HG03108 (cell line): ENCODE results near the gene CBX1.
"Not testable (repeated sequence)": the region's sequence is repeated elsewhere in the genome, so short reads cannot be mapped to it uniquely, and the experiment has no call there.

Experiments
- ATAC-seq: cut with Tn5 transposase; IDR thresholded peaks from one replicate; pipeline ENCODE4 v1.9.1; 2021; ENCODE audit warnings: moderate library complexity; ENCODE audit not compliant: unreplicated experiment

CBX1 gene

DNA sequence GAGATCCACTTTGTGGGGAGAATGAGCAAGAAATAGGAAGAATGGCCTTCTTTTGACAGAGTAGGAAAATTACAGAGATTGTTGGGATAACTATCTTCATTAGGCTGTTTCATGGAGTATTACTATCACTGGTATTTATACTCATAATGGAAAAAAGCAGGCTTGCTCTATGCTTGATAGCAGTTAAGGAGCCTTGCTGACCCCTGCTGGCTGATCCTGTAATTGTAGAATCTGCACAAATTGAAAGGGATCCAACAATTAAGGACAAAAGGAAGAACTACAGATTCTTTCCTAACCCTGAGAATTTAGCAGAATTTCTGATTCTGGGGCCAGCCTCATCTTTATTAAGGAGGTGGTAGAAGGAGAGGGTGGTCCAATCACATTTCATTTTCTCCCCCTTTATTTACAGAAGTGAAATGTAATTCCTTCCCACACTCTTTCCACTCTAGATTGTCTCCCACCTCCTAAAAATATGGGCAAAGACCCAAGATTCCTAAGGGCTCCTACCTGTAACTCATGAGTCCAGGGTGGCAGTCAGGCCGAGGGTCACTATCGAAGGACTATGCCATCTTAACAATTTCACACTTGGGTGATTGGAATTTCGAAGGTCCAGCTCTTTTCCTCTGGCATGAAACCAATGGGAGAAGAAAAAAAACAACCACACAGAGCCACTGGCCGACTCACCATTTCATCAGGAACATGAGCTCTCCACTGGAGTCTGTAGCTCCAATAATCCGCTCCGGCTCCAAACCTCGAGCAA, 26.8 kb downstream of the CBX1 start:
- ATAC-seq: no peak

DNA sequence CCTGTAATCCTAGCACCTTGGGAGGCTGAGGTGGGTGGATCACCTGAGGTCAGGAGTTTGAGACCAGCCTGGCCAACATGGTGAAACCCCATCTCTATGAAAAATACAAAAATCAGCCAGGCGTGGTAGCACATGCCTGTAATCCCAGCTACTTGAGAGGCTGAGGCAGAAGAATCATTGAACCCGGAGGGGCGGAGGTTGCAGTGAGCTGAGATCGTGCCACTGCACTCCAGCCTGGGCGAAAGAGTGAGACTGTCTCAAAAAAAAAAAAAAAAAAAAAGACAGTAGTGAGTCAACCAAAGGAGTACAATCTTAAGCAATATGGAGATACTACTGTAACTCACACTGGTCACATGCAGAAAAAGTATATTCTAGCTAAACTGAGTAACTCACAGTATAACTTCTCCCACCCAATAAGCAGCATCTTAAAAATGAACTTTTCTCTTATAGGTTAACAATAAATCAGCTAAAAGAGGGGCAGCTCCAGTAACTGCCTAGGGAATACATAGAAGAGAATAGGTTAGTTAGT, 27.6 kb downstream of the CBX1 start:
- ATAC-seq: not testable (repeated sequence)

GRCh38 chr17:48072811-48073210, 28.5 kb downstream of the CBX1 start:
- not testable (repeated sequence) for ATAC-seq

DNA sequence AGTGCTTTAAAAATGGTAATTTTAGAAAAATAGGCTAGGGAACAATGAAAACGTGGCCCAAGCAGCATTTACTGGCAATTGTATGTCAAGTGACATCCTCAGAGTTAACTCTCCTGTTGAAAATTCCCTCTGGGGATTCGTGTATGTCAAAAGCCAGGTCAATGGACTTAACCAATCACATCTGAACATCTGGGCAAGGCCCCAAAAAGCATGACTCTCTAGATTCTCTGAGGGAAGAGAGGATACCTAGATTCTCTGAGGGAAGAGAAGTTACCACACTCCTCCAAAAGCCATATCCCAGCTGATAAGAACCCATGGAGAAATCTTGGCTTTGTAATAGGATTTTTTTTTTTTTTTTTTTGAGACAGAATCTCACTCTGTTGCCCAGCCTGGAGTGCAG, 29.6 kb downstream of the CBX1 start:
- ATAC-seq: no peak

DNA sequence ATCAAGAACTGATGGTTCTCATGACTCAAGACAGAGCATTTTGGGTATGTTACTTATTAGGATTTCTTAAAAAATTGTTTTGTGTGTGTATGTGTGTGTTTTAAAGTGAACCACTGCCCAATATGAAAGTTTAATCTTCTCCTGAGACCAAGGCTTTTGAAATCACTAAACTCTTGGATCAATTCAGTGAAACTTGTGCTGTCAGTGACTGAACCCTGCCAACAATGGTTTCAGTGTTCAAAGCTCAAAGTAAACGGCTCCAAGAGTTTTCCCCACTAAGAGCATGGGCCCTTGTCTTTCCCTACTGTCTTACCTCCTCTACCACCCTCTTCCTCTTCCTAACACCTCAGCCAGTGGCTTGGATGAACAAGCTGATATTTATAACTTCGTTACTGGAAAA, 31.1 kb downstream of the CBX1 start:
- ATAC-seq: no peak

- no peak for ATAC-seq
These were observed 32.8 kb downstream of the CBX1 start for GRCh38 chr17:48068491-48068961.

DNA sequence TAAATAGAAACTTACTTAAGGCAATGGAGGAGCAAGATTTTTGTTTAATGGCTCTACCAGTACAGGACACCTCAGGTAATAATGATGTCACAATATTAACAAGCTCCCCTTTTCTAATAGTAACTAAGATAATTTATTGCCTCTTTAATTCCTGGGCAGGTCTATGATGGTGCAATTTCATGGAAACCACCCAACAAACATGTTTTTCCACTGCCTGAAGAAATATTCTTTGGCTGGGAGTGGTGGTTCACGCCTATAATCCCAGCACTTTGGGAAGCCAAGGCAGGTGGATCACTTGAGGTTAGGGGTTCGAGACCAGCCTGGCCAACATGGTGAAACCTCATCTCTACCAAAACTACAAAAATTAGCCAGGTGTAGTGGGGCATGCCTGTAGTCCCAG, 33.5 kb downstream of the CBX1 start:
- not testable (repeated sequence) for ATAC-seq

DNA sequence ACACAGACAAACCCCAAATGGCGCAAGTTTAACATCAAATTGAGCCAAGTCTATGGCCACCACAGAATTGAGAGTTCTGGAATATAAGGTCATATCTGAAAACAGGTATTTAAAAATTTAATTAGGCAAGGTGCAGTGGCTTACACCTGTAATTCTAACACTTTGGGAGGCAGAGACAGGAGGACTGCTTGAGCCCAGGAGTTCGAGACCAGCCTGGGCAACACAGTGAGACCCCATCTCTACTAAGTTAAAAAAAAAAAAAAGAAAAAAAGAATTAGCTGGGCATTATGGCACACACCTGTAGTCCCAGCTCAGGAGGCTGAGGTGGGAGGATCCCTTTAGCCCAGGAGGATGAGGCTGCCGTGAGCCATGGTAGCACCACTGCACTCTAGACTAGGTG, 34.0 kb downstream of the CBX1 start:
- no peak for ATAC-seq

- no peak for ATAC-seq
These were observed 34.6 kb downstream of the CBX1 start for GRCh38 chr17:48066656-48067055.

DNA sequence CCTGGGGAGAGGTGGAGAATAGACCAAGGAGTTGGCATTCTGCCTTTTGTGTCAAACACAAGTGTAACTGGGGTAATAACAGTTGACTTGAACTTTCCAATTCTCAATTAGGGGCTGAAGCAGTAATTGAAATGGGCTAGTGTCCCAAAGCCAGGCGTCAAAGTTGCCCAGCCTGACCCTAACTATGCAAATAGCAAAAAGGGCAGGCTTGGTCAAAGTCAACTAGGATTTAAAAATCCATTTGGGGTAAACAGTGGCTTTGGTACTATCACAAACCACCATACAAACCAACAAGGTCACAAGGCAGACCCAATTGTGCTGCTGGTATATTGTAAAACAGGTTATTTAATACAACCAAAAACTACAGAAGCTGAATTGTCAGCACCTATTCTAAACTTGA, 35.1 kb downstream of the CBX1 start:
- no peak for ATAC-seq

- ATAC-seq: no peak
These were observed 36.6 kb downstream of the CBX1 start for GRCh38 chr17:48064638-48065037.

GRCh38 chr17:48062273-48062672, 39.0 kb downstream of the CBX1 start:
- no peak for ATAC-seq

- ATAC-seq: no peak
These were observed 41.0 kb downstream of the CBX1 start for GRCh38 chr17:48060249-48060648.

DNA sequence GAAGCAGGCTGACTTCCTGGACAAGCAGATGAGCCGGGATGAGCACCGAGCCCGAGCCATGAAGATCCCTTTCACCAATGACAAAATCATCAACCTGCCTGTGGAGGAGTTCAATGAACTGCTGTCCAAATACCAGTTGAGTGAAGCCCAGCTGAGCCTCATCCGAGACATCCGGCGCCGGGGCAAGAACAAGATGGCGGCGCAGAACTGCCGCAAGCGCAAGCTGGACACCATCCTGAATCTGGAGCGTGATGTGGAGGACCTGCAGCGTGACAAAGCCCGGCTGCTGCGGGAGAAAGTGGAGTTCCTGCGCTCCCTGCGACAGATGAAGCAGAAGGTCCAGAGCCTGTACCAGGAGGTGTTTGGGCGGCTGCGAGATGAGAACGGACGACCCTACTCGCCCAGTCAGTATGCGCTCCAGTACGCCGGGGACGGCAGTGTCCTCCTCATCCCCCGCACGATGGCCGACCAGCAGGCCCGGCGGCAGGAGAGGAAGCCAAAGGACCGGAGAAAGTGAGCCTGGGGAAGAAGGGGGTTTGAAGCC, 42.1 kb downstream of the CBX1 start:
- no peak for ATAC-seq

DNA sequence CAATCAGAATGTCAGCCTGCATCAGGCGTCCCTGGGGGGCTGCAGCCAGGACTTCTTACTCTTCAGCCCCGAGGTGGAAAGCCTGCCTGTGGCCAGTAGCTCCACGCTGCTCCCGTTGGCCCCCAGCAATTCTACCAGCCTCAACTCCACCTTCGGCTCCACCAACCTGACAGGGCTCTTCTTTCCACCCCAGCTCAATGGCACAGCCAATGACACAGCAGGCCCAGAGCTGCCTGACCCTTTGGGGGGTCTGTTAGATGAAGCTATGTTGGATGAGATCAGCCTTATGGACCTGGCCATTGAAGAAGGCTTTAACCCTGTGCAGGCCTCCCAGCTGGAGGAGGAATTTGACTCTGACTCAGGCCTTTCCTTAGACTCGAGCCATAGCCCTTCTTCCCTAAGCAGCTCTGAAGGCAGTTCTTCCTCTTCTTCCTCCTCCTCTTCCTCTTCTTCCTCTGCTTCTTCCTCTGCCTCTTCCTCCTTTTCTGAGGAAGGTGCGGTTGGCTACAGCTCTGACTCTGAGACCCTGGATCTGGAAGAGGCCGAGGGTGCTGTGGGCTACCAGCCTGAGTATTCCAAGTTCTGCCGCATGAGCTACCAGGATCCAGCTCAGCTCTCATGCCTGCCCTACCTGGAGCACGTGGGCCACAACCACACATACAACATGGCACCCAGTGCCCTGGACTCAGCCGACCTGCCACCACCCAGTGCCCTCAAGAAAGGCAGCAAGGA, 42.7 kb downstream of the CBX1 start:
- ATAC-seq: no peak

GRCh38 chr17:48057626-48058025, 43.7 kb downstream of the CBX1 start:
- no peak for ATAC-seq

- no peak for ATAC-seq
These were observed 44.4 kb downstream of the CBX1 start for GRCh38 chr17:48056879-48057278.

DNA sequence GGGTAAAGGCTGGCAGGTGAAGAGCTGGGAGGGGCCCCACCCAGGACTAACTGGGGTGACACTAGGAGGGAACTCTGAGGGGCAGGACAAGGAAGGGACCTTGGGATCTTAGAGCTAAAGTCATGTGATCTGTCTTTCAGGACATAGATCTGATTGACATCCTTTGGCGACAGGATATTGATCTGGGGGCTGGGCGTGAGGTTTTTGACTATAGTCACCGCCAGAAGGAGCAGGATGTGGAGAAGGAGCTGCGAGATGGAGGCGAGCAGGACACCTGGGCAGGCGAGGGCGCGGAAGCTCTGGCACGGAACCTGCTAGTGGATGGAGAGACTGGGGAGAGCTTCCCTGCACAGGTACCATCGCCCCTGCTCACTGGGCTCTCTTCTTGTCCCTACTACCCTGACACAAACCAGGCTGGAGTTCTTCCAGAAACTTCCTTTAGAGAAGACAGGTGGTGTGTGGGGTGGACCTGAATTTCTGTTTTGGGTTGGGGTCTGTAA, 45.0 kb downstream of the CBX1 start:
- ATAC-seq: no peak

- ATAC-seq: peak; percentile 44
These were observed 45.6 kb downstream of the CBX1 start for GRCh38 chr17:48055531-48056245.

DNA sequence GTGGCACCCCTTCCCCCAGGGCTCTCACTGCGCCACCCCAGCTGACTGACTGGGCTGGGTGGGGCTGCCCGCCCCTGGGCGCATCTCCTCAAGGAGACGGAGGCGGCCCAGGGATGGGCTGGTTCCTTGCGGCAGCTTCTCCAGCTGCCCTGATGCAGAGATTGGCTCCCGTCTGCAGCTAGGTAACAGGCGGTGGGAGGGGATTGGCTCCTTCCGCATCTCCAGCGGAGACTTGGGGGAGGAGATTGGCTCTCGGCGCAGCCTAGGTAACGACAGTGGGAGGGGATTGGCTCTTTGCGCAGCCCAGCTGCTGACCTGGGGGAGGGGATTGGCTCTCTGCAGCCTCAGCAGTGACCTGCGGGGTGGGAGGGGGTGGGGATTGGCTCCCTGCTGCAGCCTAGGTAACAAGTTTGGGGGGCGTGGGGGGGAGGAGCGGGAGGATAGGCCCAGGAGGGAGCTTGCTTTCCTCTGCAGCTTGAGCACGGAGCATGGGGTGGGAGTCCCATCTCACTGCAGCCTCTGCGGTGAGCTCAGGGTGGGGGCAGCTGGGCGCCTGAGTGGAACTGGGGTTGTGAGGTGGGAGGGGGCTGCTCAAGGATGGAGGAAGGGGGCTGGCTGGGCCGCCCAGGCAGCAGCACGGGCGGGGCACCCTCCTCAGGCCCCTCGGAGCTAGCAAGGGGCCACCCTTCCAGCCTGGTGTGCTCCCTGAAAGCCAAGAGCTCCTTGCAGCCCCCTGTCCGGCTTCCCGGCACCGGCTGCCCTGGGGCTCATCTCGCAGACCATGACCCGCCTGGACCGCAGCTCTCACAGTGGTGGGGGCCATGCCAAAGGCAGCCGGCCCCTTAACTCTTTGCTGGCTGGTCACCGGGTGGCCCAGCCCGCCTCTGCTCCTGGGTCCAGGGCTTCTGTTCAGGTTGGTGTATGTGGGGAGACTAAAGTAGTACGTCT, 46.8 kb downstream of the CBX1 start:
- no peak for ATAC-seq
